A549 (cell line): ENCODE measurements around the gene PRDM11.

Experiments used
- JUN ChIP-seq, 2 experiments: fragments of >200 bp; sonication (Bioruptor Twin); formaldehyde crosslinking; IDR thresholded peaks; 2 replicates in 1 of 2; 3 replicates in 1 of 2; pipeline ENCODE4 v1.6.1; 2016 to 2017
- POLR2A ChIP-seq: IDR thresholded peaks from 2 replicates; pipeline ENCODE4 v1.6.1; 2012; ENCODE audit warnings: mild to moderate bottlenecking, low read length
- TF ChIP-seq, protein P1 (sequence below): fragments of >200 bp; sonication (Bioruptor Twin); formaldehyde crosslinking; IDR thresholded peaks from 3 replicates; pipeline ENCODE4 v1.5.1; 2016

DNA sequence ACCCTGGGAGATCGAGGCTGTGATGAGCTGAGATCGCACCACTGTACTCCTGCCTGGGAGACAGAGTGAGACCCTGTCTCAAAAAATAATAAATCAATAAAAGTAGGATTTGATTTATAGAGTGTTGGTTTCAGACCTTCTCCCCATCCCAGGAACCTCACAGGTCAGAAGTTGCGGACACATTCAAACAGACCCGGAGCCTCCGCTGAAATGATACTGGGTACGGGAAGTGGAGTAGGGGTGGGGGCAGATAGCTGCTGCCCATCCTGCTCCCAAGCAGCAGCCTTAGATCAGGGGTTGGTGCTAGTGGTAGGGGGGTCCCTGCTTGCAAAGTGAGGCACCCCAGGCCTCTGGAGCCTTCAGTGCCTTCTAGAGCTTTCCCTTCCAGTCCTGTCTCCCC lies 7.8 kb downstream of the PRDM11 start:
- TF ChIP-seq, protein P1, sequence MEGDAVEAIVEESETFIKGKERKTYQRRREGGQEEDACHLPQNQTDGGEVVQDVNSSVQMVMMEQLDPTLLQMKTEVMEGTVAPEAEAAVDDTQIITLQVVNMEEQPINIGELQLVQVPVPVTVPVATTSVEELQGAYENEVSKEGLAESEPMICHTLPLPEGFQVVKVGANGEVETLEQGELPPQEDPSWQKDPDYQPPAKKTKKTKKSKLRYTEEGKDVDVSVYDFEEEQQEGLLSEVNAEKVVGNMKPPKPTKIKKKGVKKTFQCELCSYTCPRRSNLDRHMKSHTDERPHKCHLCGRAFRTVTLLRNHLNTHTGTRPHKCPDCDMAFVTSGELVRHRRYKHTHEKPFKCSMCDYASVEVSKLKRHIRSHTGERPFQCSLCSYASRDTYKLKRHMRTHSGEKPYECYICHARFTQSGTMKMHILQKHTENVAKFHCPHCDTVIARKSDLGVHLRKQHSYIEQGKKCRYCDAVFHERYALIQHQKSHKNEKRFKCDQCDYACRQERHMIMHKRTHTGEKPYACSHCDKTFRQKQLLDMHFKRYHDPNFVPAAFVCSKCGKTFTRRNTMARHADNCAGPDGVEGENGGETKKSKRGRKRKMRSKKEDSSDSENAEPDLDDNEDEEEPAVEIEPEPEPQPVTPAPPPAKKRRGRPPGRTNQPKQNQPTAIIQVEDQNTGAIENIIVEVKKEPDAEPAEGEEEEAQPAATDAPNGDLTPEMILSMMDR: no peak
- no peak for TF ChIP-seq POLR2A
- no peak for TF ChIP-seq JUN (IDR thresholded peaks at IDR 0.05)
